Measurements from ENCODE around the gene ZNF729.

The ZNF729 gene

DNA sequence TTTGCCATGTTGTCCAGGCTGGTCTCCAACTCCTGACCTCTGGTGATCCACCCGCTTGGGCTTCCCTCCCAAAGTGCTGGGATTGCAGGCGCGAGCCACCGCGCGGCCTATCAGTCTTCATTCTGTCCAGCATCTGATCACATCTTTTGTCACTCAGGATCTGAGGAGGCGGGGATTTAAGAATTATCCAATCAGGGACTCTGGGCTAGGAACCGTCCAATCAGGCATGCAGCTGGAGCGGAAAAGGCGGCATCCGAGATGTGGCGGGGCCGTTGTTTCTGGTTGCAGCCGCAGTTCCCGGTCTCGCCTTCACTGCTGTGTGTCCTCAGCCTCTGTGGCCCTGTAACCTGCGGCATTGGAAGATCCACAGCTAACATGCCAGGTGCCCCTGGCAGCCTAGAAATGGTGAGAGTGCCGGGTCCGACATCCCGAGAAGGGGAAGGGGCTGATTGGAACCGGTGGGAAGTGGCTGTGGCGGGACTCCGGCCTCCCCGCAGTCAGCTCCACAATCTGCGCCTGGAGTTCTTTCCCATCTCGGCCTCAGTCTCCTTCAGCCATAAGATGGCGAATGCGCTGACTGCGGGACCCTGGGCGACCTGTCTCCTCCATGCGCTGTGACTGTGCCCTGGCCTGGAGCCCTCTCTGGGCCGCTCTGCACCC is at the start of gene ZNF729:
TSS of gene ZNF729 (plus strand) at position 291 of the 660 bp plus-strand sequence. CDS start at position 376, 85 bp downstream.
- DNase-seq (ENCODE audit: low read depth): no peak

DNA sequence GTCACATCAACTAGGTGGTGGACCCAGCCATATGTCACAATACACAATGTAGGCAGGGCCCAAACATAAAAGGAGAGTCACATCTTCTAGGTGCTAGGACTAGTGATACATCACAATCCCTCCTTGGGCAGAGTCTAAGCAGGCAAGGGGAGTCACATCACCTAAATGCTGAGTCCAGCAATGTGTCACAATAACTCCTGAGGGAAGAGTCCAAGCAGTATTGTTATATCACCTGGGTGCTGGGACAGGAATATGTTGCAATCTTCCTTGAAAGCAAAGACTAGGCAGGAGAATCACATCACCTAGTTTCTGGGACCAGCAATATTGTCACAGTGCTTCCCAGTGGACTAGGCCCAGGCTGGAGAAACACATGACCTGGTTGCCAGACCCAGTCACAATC is 29.4 kb upstream of the ZNF729 start:
- no peak overlapping the region for H3K4me3 ChIP-seq (ENCODE audit: low read length)
- TF ChIP-seq, protein P1, sequence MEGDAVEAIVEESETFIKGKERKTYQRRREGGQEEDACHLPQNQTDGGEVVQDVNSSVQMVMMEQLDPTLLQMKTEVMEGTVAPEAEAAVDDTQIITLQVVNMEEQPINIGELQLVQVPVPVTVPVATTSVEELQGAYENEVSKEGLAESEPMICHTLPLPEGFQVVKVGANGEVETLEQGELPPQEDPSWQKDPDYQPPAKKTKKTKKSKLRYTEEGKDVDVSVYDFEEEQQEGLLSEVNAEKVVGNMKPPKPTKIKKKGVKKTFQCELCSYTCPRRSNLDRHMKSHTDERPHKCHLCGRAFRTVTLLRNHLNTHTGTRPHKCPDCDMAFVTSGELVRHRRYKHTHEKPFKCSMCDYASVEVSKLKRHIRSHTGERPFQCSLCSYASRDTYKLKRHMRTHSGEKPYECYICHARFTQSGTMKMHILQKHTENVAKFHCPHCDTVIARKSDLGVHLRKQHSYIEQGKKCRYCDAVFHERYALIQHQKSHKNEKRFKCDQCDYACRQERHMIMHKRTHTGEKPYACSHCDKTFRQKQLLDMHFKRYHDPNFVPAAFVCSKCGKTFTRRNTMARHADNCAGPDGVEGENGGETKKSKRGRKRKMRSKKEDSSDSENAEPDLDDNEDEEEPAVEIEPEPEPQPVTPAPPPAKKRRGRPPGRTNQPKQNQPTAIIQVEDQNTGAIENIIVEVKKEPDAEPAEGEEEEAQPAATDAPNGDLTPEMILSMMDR (IDR thresholded peaks at IDR 0.05; ENCODE audit: insufficient read depth, low read depth, low read length, missing control alignments): no peak
- no peak for DNase-seq (ENCODE audit: low read depth)

More for the DNA sequence above, at the start of gene ZNF729:
- no peak within 1 kb of the TSS for H3K4me3 ChIP-seq (ENCODE audit: low read length)
- TF ChIP-seq, protein P1 (IDR thresholded peaks at IDR 0.05; ENCODE audit: insufficient read depth, low read depth, low read length, missing control alignments): no peak

DNA sequence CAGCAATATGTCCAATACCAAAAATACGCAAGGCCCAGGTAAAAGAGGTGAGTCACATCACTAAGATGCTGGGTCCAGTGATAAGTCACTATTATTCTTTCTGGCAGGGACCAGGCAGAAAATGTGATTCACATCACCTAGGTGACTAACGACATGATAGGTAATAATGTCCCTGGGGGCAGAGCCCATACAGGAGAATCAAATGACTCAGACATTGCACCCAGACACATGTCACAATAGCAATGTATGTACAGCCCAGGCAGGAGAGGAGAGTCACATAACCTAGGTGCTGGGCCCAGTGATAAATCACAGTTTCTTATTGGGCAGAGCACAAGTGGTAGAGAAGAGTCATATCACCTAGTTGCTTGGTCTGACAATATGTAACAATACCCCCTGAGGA is 28.9 kb upstream of the ZNF729 start:
- TF ChIP-seq, protein P1 (IDR thresholded peaks at IDR 0.05; ENCODE audit: insufficient read depth, low read depth, low read length, missing control alignments): no peak

DNA sequence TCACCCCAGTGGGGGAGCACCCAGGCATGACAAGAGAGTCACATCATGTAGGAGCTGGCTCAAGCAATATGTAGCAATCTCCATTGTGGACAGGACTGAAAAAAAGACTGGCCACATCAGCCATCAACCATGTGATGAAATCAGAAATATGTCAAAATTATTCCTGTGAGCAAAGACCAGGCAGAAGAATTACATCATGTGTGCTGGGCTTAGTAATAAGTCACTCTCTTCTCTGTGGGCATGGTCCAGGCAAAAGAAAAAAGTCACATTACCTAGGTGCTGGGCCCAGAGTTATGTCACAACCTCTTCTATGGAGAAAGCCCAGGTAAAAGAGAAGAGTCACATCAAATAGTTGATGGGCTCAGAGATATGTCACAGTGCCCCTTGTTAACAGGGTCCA is 28.3 kb upstream of the ZNF729 start:
- TF ChIP-seq, protein P1 (IDR thresholded peaks at IDR 0.05; ENCODE audit: insufficient read depth, low read depth, low read length, missing control alignments): no peak
- H3K4me3 ChIP-seq (ENCODE audit: low read length): no peak overlapping the region
- DNase-seq (ENCODE audit: low read depth): no peak

More for the DNA sequence above, 28.9 kb upstream of the ZNF729 start:
- no peak for DNase-seq (ENCODE audit: low read depth)
- H3K4me3 ChIP-seq (ENCODE audit: low read length): no peak overlapping the region

DNA sequence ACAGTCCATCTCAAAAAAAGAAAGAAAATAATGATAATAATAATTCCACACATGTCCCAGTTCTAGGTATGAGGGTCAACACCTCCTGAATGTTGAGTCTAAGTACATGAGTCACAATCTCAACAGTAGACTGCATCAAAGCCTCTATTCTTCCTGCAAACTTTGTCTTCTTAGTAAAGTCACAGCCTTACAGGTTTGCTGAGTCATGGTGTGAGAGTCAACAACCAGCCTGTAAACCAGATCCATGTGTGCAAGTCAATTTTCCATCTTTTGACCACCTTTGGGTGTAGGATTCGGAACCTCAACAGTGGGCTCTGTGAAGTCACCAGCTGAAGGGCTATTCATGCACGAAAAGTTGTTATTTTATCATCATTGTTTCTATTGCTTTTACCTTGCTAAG is 25.7 kb upstream of the ZNF729 start:
- TF ChIP-seq, protein P1 (IDR thresholded peaks at IDR 0.05; ENCODE audit: insufficient read depth, low read depth, low read length, missing control alignments): no peak
- DNase-seq (ENCODE audit: low read depth): no peak
- H3K4me3 ChIP-seq (ENCODE audit: low read length): no peak overlapping the region

DNA sequence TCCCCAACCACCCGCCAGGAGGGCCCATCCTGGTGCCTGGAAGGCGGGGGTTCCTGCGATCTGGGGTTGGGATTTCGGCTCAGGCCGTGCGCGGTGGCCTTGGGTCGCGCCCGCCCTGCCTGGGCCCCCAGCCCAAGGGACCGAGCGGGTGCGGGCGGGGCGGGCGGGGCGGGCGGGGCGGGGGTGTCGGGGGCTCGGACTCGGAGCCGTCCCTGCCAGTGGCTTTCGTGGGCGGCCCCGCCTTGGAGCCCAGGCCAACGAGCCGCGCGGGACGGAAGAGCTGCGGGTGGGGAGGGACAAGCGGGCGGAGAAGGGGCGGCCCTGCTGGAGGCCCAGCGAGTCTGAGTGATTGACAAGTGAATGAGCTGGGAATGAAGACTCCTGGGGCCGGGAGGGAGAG is 24.6 kb upstream of the ZNF729 start:
- H3K4me3 ChIP-seq (ENCODE audit: low read length): no peak overlapping the region
- DNase-seq (ENCODE audit: low read depth): no peak

More for the DNA sequence above, 24.6 kb upstream of the ZNF729 start:
- TF ChIP-seq, protein P1 (IDR thresholded peaks at IDR 0.05; ENCODE audit: insufficient read depth, low read depth, low read length, missing control alignments): no peak
